ENCODE data around the gene COA1.

Gene COA1

DNA sequence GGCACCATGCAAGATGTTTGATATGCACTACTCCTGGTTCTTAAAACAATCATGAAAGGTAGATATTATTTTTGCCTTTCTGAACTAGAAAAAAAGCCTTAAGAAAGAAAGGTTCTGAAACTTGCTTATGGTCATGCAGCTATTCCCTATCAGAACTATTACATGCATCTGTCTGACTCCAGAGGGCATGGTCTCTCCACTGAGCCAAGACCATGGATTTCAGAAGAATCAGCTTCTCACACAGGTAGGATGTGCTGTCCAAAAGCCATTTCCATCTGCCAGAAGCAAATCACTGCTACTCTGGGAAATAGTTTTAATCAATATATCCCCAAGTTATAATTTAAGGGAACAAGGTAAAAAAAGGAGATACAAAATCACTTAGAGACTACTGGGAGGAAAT is 77.0 kb downstream of the COA1 start:
- DNase-seq (ENCODE audit: low spot score): no peak

DNA sequence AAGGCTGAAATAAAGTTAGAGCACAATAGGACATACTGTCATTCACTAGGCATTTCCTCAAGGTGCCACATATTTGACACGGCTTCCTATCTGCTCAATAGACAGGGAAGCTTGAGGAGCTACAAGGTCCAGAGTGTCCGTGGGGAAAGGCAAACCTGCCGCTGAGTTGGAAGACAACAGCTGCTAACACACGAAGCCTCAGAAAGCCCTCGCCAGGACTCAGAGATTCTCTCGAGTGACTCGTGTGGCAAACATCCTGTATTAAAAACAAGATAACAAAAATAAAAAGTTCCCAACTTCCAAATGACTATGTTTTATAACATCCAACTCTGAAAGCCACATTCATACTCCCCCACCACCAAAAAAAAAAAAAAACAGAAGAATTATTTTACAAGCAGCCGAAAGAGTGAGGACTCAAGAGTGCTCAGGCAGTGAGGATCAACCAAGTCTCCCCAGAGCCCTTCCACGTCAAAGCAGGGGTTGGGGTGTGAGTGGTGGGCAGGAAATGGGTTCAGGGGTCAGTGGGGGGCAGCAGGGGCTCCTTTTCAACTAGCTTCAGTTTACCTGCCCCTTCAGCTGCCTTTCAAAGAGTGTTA is 78.8 kb downstream of the COA1 start:
- no peak for DNase-seq (ENCODE audit: low spot score)

DNA sequence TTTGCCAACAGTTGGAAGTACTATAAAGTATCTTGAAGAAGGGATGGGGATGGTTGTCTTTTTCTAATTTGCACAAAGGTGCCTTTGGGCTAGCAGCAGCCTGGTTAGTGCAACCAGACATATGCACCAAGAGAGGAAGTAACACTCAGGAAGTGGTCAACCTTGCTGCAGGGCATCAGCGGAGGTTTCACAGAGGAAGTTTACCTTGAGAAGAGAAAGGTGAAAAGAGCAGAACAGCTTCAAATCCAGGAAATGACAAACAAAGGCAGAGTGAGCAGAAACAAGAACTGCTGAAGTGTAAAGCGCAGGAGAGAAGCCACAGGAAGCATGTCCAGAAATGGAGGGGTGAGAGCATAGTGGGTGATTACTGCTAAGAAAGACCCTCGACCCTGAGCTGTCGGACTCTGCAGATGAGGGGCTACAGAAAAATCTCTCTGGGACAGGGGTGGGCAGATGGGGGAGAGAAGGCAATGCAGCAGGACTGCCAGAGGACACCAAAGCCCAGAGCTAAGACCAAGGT is 79.5 kb downstream of the COA1 start:
- DNase-seq (ENCODE audit: low spot score): no peak

DNA sequence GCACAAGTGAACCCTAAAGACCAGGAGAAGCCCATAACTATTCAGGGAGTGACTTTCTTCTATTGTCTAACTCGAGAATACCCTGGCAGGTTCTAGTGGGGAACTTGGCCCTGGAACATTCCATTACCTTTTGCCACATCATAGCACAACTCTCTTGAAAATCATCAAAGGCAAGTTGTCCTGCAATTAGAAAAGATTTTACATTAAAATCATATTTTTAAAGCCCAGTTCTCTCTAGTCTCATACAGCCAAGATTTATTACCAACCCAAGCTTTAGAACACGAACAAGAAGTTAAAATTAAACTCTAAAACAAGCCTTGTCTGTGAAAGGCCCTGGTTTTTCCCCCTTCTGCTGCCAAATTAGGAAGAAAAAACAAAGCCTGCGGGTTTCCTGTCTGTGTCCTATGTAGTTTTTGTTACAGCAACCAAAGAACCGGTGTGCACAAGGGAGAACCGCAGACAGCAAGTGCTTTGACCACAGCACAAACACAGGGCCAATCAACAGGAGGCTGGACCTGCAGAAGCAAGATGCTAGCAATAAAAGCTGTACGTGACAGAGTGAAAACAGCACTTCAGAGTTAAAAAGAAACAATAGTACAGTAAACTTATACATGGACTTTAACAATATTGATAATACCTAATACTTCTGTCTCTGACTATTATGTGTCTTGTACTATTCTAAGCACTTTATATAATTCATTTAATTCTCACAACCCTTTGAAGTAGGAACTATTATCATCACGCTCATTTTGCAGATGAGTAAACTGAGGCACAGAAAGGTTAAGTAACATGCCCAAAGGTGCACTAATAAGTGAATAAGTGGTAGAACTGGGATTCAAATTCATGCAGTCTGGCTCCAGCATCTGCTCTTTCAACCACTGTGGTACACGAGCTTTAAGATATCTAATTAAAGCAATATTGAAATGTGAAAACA is 80.6 kb downstream of the COA1 start:
- DNase-seq (ENCODE audit: low spot score): peak; percentile 53

DNA sequence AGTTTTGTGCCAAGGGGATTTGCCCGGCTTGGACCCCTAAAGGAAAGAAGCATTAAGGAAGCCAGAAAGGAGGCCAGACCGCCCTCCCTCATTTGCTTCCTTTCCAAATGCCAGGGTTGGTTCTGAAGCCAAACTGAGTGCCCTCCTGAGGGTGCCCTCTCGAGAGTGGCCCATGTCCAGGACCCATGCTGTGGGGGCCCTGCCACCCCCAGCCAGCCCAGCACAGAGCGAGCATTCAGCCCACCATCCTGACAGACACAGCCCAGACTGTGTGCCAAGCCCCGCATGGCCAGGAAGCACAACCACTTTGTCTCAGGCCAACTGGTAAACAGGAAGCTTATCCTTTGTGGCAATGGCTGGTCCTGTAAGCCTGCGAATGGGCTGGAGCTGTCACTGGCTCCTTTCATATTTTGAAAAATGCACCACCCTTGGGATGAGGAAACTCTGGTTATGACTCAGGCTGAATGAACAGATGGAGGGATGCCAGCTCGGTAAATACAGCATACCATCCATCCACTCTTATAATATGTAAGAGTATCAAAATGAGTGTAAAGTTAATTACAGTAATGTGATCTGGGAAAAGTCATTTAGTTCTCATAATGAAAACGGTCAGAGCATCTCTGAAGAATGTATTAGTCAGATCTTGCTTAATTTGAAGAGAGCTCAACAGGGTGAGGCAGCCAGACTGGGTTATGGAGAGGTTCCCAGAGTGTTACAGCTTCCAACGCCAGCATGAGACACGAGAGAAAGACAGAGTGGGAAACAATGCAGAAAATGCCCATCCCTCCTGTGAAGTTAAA is 81.5 kb downstream of the COA1 start:
- DNase-seq (ENCODE audit: low spot score): peak; percentile 80

DNA sequence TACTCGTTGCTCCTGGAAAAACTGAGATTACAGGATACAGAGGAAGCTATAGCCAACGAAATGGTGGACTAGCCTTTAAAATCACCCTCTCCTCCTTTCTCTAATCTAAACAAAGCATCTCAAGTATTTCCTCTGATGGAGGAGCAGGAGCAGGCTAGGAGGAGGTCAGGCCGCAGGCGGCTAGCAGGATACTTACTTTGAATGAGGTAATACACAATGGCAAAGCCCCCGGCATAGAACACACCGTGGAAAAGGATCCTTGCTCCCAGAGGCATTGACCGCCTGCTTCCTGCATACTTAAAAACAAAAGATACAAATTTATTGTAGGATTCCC is 82.0 kb downstream of the COA1 start:
- no peak for DNase-seq (ENCODE audit: low spot score)

DNA sequence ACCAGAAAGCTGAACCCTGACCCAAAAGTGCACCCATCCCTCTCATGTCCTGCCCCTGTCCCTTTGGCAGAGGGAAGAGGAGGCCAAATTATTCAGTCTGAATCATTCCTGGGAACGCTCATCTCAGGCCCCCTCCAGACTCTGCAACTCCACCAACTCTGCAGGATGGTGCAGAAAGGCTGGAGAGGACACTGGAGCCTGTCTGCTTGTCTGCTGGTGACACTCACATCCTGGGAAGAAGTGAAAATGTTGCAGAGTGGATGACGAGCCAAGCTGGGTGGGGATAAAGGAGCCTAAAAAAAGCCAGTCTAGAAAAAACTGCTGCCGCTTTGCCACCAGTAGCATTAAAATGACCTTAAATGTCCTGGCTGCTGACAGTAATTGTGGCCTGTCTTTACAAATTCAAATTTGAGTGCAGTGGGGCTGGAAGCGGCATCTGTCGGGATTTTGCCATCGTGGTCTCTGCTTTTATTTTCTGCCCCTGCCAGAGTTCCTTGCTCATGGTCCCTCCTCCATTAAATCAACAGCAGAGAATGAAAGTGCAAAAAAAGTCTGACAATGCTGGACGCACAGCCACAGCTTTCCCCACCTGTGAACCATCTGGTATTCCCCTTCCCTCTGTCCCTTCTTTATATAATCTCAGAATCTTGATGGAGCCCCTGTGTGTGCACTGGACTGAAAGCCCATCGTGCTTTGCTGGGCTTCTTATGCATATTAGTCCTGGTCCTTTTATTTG is 82.6 kb downstream of the COA1 start:
- peak; percentile 57 for DNase-seq (ENCODE audit: low spot score)

DNA sequence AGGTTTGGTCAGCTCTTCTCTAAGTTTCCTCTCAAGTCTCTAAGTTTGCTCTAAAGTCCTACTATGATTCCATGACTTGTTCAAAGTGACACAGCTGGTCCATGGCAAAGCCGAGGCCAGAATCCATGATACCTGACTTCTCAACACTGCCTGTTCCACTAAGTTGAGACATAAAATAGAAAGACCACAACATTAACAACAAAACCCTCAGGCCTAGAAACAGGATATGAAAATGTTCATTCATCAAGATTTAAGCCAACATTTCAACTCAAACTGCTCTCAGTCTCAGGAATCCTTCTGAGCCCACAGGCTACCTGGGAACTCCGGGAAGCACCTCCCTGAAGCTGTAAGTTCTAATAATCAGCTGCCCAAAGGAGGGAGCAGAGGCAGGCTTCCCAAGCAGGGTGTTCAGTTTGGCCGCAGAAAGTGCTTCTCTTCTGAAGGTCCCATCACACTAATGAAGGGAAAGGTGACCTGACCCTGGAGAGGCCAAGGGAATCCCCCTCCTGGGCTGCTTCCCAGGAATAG is 83.6 kb downstream of the COA1 start:
- DNase-seq (ENCODE audit: low spot score): no peak

DNA sequence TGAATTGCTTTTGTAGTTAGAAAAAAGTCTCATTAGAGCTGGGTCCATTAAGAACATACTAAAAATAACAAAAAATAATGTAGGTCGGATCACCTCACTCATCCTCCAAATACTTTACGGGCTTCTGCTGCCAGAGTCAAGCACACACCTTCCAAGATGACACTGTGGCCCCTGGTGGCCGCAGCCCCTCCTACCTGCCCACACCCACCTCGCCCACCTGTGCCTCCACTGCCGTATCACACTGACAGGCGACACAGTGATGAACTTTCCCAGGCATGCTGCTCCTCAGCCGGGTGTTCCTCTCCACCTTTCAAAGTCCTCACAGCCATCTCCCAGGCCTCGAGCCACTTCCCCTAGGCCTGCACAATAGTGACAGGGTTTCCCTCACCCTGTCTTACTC is 85.5 kb downstream of the COA1 start:
- no peak for DNase-seq (ENCODE audit: low spot score)

DNA sequence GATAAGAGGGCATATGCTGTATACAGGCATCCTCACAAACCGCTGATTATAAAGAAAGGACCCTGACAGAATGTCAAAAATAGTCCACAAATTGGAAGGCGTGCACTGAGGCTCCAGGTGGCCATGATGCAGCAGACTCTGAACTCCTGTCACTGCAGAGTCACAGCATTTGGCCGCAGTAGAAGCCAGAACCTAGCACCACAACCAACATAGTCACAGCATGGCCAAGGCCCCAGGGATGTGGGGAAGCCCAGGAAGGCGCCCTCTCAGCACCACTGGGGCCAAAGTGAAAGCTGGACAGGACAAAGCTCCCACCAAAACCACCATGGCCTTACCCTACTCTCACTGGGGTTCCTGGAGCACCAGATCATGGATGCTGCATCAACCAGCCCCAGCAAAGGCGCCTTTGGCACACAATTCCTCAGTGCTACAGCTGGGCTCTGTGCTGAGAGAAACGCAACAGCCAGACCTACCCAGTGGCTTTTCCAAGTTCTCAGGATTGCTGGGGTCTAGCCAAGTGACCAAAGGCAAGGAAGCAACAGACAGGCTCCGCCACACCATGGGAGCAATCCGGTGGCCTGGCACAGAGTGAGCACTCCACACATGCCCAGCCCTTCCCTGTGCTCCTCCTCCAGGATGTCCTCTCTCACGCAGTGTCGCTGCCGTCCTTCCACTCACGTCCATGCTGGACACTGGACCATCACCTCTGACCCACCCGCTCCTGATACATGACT is 86.3 kb downstream of the COA1 start:
- no peak for DNase-seq (ENCODE audit: low spot score)

DNA sequence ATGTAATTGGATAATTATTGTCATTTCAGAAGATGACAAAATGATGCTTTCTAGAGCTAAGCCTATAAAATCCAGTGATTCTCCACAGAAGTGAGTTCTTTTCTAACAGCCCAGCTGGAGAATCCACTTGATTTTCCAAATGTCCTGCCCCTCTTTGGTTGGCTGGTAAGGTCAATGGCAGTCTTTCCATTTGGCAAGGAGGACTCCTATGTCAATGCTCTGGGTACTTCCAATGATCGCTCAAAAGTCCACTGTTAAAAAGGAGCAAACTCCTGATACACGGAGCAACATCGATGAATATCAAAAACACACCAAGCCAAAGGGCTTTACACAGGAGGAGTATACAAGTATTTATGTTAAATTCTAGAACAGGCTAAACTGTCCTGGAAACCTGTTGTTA is 88.6 kb downstream of the COA1 start:
- DNase-seq (ENCODE audit: low spot score): no peak

DNA sequence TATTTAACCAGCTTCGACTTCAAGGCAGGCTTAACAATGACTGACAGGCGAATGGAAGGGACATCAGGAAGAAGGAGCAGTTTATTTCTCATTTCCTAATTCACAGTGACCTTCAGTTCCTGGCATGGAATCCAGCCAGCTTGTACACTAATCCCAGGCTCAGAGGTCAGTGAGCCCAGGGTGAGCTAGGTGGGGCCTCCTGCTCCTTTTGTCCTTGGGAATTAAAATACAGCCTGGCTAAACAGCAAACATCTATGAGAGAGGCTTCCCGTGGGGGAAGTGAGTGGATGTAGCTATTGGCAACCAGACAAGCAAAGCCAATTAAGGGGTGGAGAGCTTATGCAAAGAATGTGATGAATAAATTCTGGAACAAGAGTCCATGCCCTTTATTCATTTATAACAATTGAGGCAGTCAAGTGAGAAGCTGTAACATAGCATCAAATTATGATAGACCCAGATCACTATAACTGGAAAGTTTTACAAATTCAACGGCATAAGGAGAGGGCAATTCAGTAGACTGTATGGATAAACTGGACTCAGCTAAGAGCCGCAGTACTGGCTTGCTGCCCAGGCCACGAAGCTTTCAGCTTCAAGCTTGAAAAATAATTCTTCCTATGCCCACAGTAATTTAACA is 89.3 kb downstream of the COA1 start:
- DNase-seq (ENCODE audit: low spot score): no peak

DNA sequence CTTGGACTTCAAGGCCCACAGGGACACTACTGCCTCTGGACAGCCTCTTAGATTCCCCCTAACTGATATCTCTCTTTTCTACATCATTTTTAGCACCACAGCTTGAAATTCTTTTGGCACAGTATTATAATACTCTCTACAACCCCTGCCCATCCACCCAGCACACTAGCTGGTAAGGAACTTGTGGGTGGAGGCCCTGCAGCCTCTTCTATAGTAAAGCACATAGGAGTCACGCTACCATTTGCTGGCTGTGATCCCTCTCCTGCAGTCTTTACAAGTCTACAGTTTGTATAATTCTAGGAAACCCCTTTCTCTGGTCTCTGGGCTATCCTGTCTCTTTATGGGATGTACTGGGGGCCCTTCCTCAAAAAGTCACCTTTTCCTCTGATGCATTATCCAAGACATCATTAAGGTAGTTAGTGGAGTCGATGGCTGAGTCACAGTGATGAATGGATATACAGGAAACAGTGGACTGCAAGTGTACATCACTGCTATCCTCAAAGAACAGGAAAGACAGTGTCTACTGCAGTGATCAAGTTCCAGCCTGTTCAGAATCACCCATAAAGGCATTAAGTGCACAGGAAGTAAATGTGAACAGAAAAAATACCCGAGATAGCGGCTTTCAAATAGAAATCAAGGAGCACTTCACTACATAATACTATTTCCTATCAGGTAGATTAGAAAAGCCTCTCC is 92.1 kb downstream of the COA1 start:
- no peak for DNase-seq (ENCODE audit: low spot score)

DNA sequence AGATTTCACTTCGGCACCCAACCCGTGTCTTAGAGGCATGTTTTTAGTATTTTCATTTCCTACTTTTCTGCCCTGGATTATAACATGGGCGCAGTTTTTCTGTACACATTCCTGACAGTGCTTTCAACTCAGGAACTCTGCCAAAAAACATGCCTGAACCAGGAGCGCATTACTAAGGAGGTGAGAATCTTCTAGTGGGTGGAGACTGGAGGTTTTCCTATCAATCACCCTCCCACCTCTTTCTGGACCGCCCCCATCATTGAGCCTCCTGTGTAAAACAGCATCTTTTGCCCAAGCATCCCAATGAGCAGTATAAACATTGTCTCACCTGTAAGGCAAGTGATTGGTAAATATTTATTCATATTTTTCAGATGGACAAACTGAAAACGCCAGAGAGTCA is 93.2 kb downstream of the COA1 start:
- no peak for DNase-seq (ENCODE audit: low spot score)

DNA sequence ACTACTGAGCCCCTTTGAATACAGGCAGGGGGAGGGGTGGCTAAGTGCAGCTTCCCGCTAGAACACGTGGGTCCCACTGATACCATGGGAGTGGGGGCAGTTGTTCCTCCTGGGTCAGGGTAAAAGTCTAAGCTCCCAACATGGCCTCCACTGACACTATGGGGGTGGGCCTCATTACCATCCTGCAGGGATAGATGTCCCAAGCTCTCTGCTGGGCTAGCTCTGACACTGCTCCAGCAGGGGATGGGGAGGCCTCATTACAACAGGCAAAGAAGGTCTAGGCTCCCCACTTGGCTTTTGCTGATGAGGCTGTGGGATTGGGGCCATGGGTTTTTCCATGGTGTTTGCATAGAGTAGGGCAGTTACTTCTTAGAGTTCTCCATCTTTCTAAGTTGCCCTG is 94.9 kb downstream of the COA1 start:
- DNase-seq (ENCODE audit: low spot score): no peak

DNA sequence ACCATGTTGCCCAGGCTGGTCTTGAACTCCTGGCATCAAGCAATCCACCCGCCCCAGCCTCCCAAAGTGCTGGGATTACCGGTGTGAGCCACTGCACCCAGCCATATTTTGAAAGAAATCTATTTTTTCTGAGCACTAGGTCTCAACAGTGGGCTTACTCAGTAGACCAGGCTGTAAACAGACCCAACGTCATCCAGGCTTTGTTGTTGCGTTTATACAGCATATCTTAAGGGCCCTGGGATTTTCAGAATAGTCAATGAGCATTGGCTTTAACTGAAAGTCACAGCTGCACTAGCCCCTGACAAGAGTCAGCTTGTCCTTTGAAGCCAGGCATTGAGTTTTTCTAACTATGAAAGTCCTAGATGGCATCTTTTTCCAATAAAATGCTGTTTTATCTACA is 96.6 kb downstream of the COA1 start:
- DNase-seq (ENCODE audit: low spot score): no peak

DNA sequence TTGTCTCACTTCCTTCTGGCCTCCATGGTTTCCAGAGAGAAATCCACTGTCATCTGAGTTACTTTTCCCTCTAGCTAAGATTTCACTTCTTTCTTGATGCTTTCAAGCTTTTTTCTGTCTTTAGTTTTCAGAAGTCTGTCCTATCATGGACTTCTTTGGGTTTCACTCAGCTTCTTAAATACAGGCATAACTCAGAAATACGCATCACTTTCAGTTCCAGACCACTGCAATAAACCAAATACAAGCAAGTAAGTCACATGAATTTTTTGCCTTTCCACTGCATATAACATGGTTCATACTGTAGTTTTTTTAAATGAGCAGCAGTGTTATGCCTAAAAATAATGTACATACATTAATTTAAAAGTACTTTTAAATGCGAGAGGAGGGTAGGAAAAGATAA is 97.8 kb downstream of the COA1 start:
- DNase-seq (ENCODE audit: low spot score): no peak

DNA sequence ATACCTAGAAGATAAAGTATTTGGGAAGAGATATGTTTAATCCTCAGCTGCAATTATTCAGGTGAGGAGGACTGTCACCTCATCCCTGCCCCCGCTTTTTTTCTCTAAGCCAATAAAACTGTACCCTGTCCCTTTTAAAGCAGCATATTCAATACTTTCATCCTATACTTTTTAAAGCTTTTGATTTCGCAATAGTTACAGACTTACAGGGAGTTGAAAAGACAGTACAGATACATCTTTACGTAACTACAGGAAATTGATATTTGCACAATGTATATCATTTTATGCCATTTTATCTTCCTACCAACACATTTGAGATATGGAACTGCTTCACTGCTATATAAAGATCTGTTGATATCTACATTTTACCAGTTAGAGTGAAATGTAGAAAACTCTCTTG is 98.8 kb downstream of the COA1 start:
- no peak for DNase-seq (ENCODE audit: low spot score)

DNA sequence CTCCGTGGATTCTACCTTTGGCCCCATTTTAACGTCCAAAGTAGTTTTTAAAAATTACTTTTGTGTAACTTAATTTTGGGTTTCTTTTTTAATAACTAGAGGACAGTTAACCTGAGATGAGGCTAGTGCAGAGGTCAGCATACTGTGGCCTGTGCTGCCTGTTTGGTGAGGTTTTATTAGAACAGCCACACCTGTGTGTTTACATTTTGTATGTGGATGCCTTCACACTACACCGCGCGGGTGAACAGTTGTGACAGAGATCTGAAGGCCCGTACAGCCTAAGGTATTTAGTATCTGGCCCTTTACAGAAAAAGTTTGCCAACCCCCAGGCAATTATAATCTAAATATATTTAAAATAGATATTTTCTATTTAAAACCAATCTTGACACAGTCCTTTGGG is 99.5 kb downstream of the COA1 start:
- no peak for DNase-seq (ENCODE audit: low spot score)

DNA sequence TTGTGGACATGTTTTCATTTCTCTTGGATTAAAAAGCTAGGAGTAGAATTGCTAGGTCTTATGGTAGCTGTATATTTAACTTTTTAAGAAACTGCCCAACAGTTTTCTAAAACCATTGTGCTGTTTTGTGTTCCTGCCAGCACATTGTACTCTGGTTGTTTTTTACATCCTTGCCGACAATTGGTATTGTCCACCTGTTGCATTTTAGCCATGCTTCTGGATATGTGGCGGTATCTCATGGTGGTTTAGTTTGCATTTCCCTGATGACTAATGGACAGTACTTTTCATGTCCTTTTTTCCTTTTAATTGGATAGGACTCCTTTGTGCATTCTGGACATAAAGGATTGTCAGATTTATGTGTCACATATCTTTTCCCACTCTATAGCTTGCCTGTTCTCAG is 100.9 kb downstream of the COA1 start:
- DNase-seq (ENCODE audit: low spot score): no peak

All from globus pallidus (tissue), 1 donor.